Airway epithelial cell (primary cell): ENCODE results near the gene ZNF468. TPM values are rescaled to one million over a fixed set of nuclear protein-coding genes. Genes with fewer than 3 reads are reported as not detected.

ENCODE experiments used
- total RNA-seq: library from RNA; depleted of rRNA; stranded (reverse); fragments of >200 nt; gene quantifications from 2 replicates; pipeline ENCODE4 v1.2.3, GENCODE V29; 2015

ZNF468 gene
- 7.3 and 9.8 TPM in 2 replicates for total RNA-seq

DNA sequence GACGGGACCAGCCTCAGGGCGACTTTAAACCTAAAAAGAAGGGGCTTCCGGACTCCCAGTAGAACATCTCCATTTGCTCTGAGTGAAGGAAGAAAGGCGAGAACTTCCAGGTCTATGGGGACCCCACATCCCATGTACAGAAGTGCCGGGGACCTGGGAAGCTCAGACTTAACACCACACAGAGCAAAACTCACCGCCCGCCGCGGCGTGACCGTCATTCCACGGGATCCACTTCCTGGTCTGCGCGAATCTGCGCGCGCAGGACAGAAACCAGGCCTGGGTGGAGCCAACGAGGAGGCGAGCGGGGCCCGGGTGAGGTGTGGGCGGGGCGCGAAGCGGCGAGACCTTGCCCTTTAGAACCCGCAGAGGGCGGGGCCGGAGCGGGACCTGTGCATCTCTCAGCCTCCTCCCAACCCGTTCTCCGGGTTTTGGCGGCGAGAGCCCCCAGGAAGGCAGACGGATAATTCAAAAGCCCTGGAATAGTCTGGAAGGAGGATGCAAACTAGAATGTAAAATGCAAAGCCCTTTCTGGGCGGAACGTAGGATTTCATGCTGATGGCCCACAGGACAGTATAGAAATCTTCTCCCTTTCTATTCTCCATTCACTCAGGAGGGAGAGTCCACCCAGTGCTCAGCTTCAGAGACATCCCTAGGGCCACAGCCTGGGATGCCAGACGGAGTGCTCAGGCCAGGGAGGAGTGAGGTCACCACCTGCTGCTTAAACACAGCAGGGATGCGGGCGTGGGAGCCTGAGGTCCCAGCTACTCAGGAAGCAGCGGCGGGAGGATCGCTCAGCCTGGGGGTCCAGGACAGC lies at the start of gene ZNF468:
Gene ZNF468, minus strand, starts transcription at position 242 of the 814 bp plus-strand sequence. CDS start 3,347 bp downstream, outside the sequence.

DNA sequence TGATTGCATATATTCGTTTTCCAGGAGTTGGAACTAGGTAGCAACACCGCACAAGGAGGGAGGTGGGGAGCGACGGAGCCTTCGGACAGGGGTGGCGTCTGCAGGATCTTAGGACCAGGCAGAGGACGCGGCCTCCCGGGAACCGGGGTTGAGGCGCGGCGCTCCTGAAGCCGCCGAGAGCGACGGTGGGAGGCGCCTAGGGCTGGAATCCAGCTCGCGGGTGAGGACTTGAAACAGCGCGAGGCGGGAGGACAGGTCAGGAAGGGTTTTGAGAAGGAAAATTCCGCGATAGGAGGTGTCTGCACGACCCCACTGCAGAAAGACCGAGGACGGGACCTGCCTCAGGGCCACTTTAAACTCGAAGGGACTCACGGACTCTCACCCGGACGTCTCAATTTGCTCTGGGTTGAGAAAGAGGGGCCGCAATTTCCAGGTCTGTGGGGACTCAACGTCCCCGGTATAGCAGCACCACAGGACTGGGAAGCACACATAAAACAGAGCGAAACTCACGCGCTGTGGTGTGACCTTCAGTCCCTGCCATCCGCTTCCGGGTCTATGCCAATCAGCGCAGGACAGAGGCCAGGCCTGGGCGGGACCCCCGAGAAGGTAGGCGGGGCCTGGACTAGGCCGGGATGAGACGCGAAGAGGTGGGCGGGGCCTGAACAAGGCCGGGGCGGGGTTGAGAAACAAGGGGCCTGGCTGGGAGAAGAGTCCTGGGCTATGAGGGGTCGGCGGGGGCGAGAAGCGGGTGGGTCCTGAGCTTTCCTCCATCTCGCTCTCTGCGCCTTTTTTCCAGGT lies 39.9 kb upstream of the ZNF468 start, which contains the start of gene ZNF320:
Gene ZNF320, minus strand, starts transcription at position 498 of the 798 bp plus-strand sequence. CDS start 7,380 bp downstream, outside the sequence.

DNA sequence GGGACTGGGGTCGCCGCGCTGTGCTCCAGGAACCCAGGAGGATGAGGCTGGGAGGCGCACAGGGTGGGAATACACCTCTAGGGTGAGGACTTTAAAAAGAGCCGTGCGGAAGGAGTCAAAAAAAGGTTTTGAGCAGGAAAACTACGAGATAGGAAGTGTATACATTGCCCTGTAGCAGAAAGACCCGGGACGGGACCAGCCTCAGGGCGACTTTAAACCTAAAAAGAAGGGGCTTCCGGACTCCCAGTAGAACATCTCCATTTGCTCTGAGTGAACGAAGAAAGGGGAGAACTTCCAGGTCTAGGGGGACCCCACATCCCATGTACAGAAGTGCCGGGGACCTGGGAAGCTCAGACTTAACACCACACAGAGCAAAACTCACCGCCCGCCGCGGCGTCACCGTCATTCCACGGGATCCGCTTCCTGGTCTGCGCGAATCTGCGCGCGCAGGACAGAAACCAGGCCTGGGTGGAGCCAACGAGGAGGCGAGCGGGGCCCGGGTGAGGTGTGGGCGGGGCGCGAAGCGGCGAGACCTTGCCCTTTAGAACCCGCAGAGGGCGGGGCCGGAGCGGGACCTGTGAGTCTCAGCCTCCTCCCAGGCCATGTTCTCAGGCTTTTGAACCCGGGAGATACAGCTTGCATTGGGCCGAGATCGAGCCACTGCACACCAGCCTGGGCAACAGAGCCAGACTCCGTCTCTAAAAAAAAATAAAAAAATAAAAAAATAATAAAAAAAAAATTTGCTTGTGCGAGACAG lies 36.0 kb downstream of the ZNF468 start, which contains the start of gene ZNF28:
Gene ZNF28, minus strand, starts transcription at position 430 of the 757 bp plus-strand sequence. CDS start 3,675 bp downstream, outside the sequence.

Other genes with a start within 250 kb of the ZNF468 start
- gene ZNF83, start 219.3 kb downstream of the ZNF468 start, total RNA-seq = 13.3 and 19.0 TPM in 2 replicates
- gene ZNF611, start 122.6 kb downstream of the ZNF468 start, total RNA-seq = 1.0 and 4.0 TPM in 2 replicates
- gene ZNF600, start 70.8 kb downstream of the ZNF468 start, total RNA-seq = 3.0 and 5.8 TPM in 2 replicates
- gene ZNF28, start 36.0 kb downstream of the ZNF468 start, total RNA-seq = 10.2 and 13.0 TPM in 2 replicates
- gene ZNF320, start 40.0 kb upstream of the ZNF468 start, total RNA-seq = 1.6 and 1.8 TPM in 2 replicates
- gene ZNF888, start 65.8 kb upstream of the ZNF468 start, total RNA-seq = 2.4 and 4.1 TPM in 2 replicates
- gene ZNF816, start 105.3 kb upstream of the ZNF468 start, total RNA-seq = 2.3 and 5.4 TPM in 2 replicates
- gene ERVV-1, start 156.3 kb upstream of the ZNF468 start, total RNA-seq = not detected in 2 replicates
- gene ERVV-2, start 187.1 kb upstream of the ZNF468 start, total RNA-seq = not detected in 2 replicates
- gene ZNF160, start 245.8 kb upstream of the ZNF468 start, total RNA-seq = 7.3 and 12.7 TPM in 2 replicates